NCI-H510A (cell line): Measurements from ENCODE around the gene SNX15.

Experiments used
- DNase-seq: peaks from one replicate; lab custom pipeline; 2025; lab: John Stamatoyannopoulos, UW

Gene SNX15

DNA sequence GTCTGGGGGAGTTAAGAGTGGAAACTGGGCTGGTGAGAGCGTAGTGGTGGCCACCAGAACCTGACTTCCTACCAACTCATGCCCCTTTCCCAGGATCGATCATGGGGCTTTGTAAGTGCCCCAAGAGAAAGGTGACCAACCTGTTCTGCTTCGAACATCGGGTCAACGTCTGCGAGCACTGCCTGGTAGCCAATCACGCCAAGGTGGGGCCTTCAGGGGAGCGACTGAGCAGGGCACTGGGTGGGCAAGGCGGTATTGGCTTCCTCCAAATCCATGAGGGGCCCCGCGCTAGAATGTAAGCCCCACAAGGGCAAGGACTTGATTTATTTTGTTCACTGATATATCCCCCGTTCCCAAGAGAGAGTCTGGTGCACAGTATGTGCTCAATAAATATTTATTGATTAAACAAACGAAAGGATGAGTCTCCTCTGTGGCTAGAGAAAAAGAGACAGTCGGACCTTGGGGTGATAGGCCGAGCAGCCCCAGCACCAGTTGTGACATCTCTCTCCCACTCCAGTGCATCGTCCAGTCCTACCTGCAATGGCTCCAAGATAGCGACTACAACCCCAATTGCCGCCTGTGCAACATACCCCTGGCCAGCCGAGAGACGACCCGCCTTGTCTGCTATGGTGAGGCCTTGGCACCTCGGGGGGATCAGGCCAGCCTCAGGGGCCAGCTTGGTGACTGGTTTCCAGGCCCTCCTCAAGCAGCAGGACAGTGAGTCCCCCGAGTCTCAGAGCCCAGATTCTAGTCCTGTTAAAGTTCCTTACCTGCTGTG is 57.5 kb downstream of the SNX15 start:
- DNase-seq, result no peak

DNA sequence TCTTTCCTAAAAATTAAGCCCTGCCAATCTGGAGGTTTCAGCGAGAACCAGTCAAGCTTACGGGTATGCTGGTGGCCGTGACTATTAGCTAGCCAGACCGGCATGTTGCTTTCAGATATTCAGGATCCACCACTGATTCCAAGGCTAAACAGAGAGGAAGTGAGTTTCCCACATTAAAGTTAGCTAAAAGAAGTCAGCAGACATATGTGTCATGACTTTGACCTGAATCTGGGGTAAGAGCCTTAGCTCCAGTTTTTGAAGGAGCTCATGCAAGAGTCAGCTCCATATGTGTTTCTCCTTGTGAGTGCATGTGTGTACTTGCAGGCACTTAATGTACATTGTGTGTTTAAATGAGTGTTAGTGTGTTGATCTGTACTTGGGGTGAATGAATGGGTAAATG is 58.2 kb downstream of the SNX15 start:
- DNase-seq, result no peak

- no peak for DNase-seq
Measured at GRCh38 chr11:65086809-65087208, 59.6 kb downstream of the SNX15 start.

- DNase-seq, result no peak
Measured at GRCh38 chr11:65087216-65087615, 60.0 kb downstream of the SNX15 start.

DNA sequence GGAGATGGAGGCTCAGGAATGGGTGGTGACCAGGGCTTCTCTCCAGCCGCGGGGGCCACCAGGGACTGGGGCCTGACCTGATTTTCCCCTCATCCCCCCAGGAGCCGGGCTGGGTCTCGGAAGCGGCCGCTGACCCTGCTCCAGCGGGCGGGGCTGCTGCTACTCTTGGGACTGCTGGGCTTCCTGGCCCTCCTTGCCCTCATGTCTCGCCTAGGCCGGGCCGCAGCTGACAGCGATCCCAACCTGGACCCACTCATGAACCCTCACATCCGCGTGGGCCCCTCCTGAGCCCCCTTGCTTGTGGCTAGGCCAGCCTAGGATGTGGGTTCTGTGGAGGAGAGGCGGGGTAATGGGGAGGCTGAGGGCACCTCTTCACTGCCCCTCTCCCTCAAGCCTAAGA is 60.6 kb downstream of the SNX15 start:
- DNase-seq, result no peak

- DNase-seq, result no peak
Measured at GRCh38 chr11:65089621-65090020, 62.4 kb downstream of the SNX15 start.
